K562 (cell line): ENCODE results near the gene CHAF1A. TPM values are rescaled to one million over a fixed set of nuclear protein-coding genes. Genes with fewer than 3 reads are reported as not detected.

Experiments used
- ADNP ChIP-seq: fragments of 200-800 bp; sonication (Bioruptor generic); IDR thresholded peaks from 2 replicates; pipeline ENCODE4 v1.6.1; 2016; ENCODE audit warnings: missing genetic modification characterization, missing compliant biosample characterization
- ARID1B ChIP-seq: fragments of 450-650 bp; IDR thresholded peaks from 2 replicates; pipeline ENCODE4 v1.6.1; 2016; ENCODE audit warnings: antibody characterized with exemption, mild to moderate bottlenecking, inconsistent platforms
- BMI1 ChIP-seq: fragments of 150-350 bp; IDR thresholded peaks from 2 replicates; pipeline ENCODE4 v1.6.1; 2014; ENCODE audit warnings: low read length
- BRD9 ChIP-seq: fragments of 450-650 bp; IDR thresholded peaks from 2 replicates; pipeline ENCODE4 v1.6.1; 2018; ENCODE audit warnings: low read depth; ENCODE audit not compliant: partially characterized antibody
- CBFA2T3 ChIP-seq: fragments of 450-650 bp; IDR thresholded peaks from 2 replicates; pipeline ENCODE4 v1.6.1; 2017
- CBX8 ChIP-seq: fragments of 200-600 bp; sonication (generic); IDR thresholded peaks from 2 replicates; pipeline ENCODE4 v1.6.1; 2012; ENCODE audit warnings: borderline replicate concordance, mixed run types, low read depth, mild to moderate bottlenecking, moderate library complexity, mixed read lengths, low read length, control low read depth, inconsistent platforms; ENCODE audit not compliant: poor library complexity, severe bottlenecking; ENCODE audit errors: extremely low read depth
- DDX20 ChIP-seq: fragments of 450-650 bp; IDR thresholded peaks from 2 replicates; pipeline ENCODE4 v1.6.1; 2016; ENCODE audit warnings: missing genetic modification characterization, low read depth, mild to moderate bottlenecking, missing compliant biosample characterization, moderate library complexity
- DEAF1 ChIP-seq: fragments of 450-650 bp; formaldehyde crosslinking; IDR thresholded peaks from 2 replicates; pipeline ENCODE4 v1.4.0; 2020; ENCODE audit warnings: mild to moderate bottlenecking, moderate library complexity
- ETV5 ChIP-seq: sonication (generic); formaldehyde crosslinking; IDR thresholded peaks from 2 replicates; pipeline ENCODE4 v1.4.0; 2020; ENCODE audit warnings: low read depth, mild to moderate bottlenecking, missing genetic modification reagents
- FOXA1 ChIP-seq: fragments of 450-650 bp; IDR thresholded peaks from 2 replicates; pipeline ENCODE4 v1.6.1; 2016; ENCODE audit warnings: mild to moderate bottlenecking, borderline replicate concordance
- FOXA3 ChIP-seq, 2 experiments: fragments of 450-650 bp in 1 of 2; sonication (generic) in 1 of 2; formaldehyde crosslinking; IDR thresholded peaks in 1 of 2; conservative IDR thresholded peaks in 1 of 2; 2 replicates each; pipeline versions ENCODE4 v1.4.0 to v1.8.0; 2020 to 2022; ENCODE audit warnings: mild to moderate bottlenecking in 2 of 2, missing genetic modification reagents in 1 of 2
- HMG20B ChIP-seq: fragments of 250-450 bp; sonication (Bioruptor Pico); IDR thresholded peaks from 2 replicates; pipeline ENCODE4 v1.5.0; 2021; ENCODE audit warnings: mild to moderate bottlenecking
- KDM4B ChIP-seq, 2 experiments: fragments of 450-650 bp in 1 of 2; sonication (generic) in 1 of 2; IDR thresholded peaks; 2 replicates each; pipeline ENCODE4 v1.6.1; 2016 to 2017; ENCODE audit warnings: borderline replicate concordance in 2 of 2, antibody characterized with exemption in 1 of 2, low read depth in 1 of 2, mild to moderate bottlenecking in 1 of 2
- POLR3A ChIP-seq: IDR thresholded peaks from 2 replicates; pipeline ENCODE4 v1.6.1; 2011; ENCODE audit warnings: borderline replicate concordance, mild to moderate bottlenecking, moderate library complexity; ENCODE audit not compliant: insufficient read length, insufficient read depth; ENCODE audit errors: extremely low read depth
- SETDB1 ChIP-seq: IDR thresholded peaks from one replicate; pipeline ENCODE4 v1.6.1; 2012; ENCODE audit warnings: low read length, control low read depth, inconsistent platforms
- SIN3B ChIP-seq: fragments of 450-650 bp; IDR thresholded peaks from 2 replicates; pipeline ENCODE4 v1.6.1; 2017; ENCODE audit warnings: low read depth, mild to moderate bottlenecking, moderate library complexity
- SMAD2 ChIP-seq: fragments of 150-350 bp; IDR thresholded peaks from 2 replicates; pipeline ENCODE4 v1.6.1; 2014; ENCODE audit warnings: low read depth, mild to moderate bottlenecking, low read length
- SUPT5H ChIP-seq: fragments of 450-650 bp; IDR thresholded peaks from 2 replicates; pipeline ENCODE4 v1.6.1; 2016
- TARDBP ChIP-seq: fragments of 450-650 bp; IDR thresholded peaks from 2 replicates; pipeline ENCODE4 v1.6.1; 2016
- ZC3H4 ChIP-seq: sonication (generic); formaldehyde crosslinking; IDR thresholded peaks from 2 replicates; pipeline ENCODE4 v1.9.0; 2021; ENCODE audit warnings: missing genetic modification reagents, borderline replicate concordance
- ZNF282 ChIP-seq: sonication (generic); formaldehyde crosslinking; IDR thresholded peaks from 2 replicates; pipeline ENCODE4 v1.8.1; 2023; ENCODE audit warnings: missing genetic modification reagents
- ZNF740 ChIP-seq, 3 experiments: fragments of 200-800 bp in 1 of 3; sonication (Bioruptor generic) in 1 of 3; sonication (generic) in 1 of 3; formaldehyde crosslinking in 1 of 3; IDR thresholded peaks; 2 replicates each; pipeline versions ENCODE4 v1.6.1 to v1.8.0; 2016 to 2022; ENCODE audit warnings: mild to moderate bottlenecking in 2 of 3, missing compliant biosample characterization in 2 of 3, missing genetic modification characterization in 2 of 3, missing genetic modification reagents in 1 of 3
- polyA plus RNA-seq, 8 experiments: library from polyadenylated mRNA; depleted of rRNA in 4 of 8; stranded (reverse) in 5 of 8; unstranded in 3 of 8; fragments of >200 nt; fragmentation: Nextera tagmentation in 2 of 8; fragmentation: Illumina TruSeq in 1 of 8; extraction: Ambion mirVana in 2 of 8; extraction: Trizol in 1 of 8; gene quantifications; 2 replicates each; pipeline versions ENCODE4 v1.2.1 to v1.2.3, GENCODE V29; 2011 to 2014; ENCODE audit warnings: inconsistent platforms in 1 of 8, missing spikeins in 1 of 8
- total RNA-seq, 7 experiments: library from RNA; depleted of rRNA in 6 of 7; stranded (reverse); fragments of >200 nt in 6 of 7; fragmentation: Illumina TruSeq in 2 of 7; extraction: Trizol in 2 of 7; gene quantifications; 2 replicates each; pipeline versions ENCODE4 v1.2.1 to v1.2.3, GENCODE V29; 2011 to 2021; ENCODE audit warnings: low replicate concordance in 1 of 7
- TF ChIP-seq, protein P1 (sequence below): sonication (generic); formaldehyde crosslinking; IDR thresholded peaks from 2 replicates; pipeline ENCODE4 v1.8.1; 2022; ENCODE audit warnings: missing genetic modification reagents

Gene CHAF1A
- total and polyA plus RNA-seq, 9 of the 15 experiments (the other 6 are each of a cell fraction or from before 2014, with no cell fraction given): 1.6 to 86.9 (median 45.2) TPM

- 0 out of 2 replicates have a peak, but pooled peaks have one; percentile 17 for TF ChIP-seq ETV5 (CRISPR knock-in tag)
- peak in 1 of 2 experiments; percentile 84; a peak in 2 of 4 replicates for TF ChIP-seq FOXA3 (CRISPR knock-in tag; conservative IDR thresholded peaks at IDR 0.05 in 1 of 2, IDR thresholded peaks at IDR 0.05 in 1 of 2)
- TF ChIP-seq POLR3A: no peak
- no peak for TF ChIP-seq FOXA1
- no peak for TF ChIP-seq ZNF282 (CRISPR knock-in tag)
- no peak for TF ChIP-seq SETDB1
- TF ChIP-seq DEAF1 (CRISPR knock-in tag): peak; percentile 36; the same call in 1 of the 2 replicates
- no peak for TF ChIP-seq KDM4B (IDR thresholded peaks at IDR 0.05; ENCODE audit: borderline replicate concordance in 2 of 2, low read depth in 1 of 2)
- TF ChIP-seq SMAD2: no peak
- TF ChIP-seq BRD9: peak; percentile 41
- TF ChIP-seq CBX8: no peak
- peak; percentile 90 for TF ChIP-seq ARID1B
- no peak; the same call in 1 of the 2 replicates for TF ChIP-seq ZC3H4
- TF ChIP-seq, protein P1, sequence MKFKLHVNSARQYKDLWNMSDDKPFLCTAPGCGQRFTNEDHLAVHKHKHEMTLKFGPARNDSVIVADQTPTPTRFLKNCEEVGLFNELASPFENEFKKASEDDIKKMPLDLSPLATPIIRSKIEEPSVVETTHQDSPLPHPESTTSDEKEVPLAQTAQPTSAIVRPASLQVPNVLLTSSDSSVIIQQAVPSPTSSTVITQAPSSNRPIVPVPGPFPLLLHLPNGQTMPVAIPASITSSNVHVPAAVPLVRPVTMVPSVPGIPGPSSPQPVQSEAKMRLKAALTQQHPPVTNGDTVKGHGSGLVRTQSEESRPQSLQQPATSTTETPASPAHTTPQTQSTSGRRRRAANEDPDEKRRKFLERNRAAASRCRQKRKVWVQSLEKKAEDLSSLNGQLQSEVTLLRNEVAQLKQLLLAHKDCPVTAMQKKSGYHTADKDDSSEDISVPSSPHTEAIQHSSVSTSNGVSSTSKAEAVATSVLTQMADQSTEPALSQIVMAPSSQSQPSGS: peak; percentile 57; the same call in 1 of the 2 replicates
- no peak for TF ChIP-seq DDX20 (tag)
- no peak for TF ChIP-seq BMI1
- no peak for TF ChIP-seq SIN3B
- peak; percentile 97 for TF ChIP-seq ZNF740 (CRISPR knock-in tag; IDR thresholded peaks at IDR 0.05)
- peak; percentile 78 to 90 for TF ChIP-seq ZNF740 (tag; IDR thresholded peaks at IDR 0.05)
- TF ChIP-seq TARDBP: peak; percentile 24; the same call in 1 of the 2 replicates
- TF ChIP-seq CBFA2T3: peak; percentile 70
- peak; percentile 58; the same call in 1 of the 2 replicates for TF ChIP-seq SUPT5H
- peak; percentile 60; the same call in 1 of the 2 replicates for TF ChIP-seq ADNP (tag)
- no peak for TF ChIP-seq HMG20B
Measured at GRCh38 chr19:4374498-4375163, 27.8 kb upstream of the CHAF1A start (continued).
